H54 (cell line): ENCODE results near the gene REP15.

Source experiments
- DNase-seq: peaks from one replicate; pipeline ENCODE4 v3.0.0; 2011; ENCODE audit warnings: low spot score, mixed read lengths; ENCODE audit not compliant: insufficient read length
- FAIRE-seq: peaks from 3 replicates; lab custom pipeline; 2011; peaks lifted over from hg19 to GRCh38; lab: Jason Lieb, UNC
- POLR2A ChIP-seq: IDR thresholded peaks from 2 replicates; pipeline ENCODE4 v1.6.1; 2011; ENCODE audit warnings: low read depth, mild to moderate bottlenecking, low read length

The REP15 gene

DNA sequence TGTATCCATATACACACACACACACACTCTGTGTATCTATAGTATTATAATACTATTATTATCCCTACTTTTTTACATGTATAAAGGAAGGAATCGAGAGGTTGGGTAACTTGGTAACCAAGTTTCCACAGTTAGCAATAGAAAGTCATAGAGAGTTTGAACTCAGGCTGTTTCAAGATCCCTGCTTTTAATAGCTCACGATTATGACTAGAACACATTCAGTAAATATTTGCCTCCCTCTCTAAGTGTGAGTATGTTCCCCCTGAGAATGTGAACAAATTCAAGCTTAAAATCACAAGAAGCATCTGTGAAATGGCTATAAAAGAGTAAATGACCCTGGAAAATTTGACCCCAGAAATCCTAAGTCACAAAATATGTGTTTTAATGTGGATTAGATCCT is 11.0 kb upstream of the REP15 start:
- DNase-seq, result no peak
- FAIRE-seq, result no peak
- no peak for TF ChIP-seq POLR2A

DNA sequence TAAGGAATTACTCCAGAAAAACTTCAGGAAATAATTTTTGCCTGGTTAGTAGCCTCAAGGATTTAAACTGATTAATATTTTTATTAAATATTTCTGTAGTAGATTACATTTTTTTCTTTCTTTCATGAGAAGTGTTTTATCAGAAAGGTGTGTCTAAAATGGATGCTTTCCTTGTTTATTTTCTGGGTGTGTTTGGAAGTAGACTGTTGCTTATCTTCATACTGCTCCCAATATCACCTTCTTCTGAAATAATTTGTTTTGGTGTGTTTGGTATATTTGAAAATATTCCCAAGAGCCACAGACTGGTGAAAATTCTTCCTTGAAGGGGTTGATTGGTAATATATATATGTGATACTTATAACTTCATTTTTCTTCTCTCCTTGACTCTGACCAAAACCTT is 10.1 kb upstream of the REP15 start:
- TF ChIP-seq POLR2A, result no peak
- FAIRE-seq, result no peak
- no peak for DNase-seq

DNA sequence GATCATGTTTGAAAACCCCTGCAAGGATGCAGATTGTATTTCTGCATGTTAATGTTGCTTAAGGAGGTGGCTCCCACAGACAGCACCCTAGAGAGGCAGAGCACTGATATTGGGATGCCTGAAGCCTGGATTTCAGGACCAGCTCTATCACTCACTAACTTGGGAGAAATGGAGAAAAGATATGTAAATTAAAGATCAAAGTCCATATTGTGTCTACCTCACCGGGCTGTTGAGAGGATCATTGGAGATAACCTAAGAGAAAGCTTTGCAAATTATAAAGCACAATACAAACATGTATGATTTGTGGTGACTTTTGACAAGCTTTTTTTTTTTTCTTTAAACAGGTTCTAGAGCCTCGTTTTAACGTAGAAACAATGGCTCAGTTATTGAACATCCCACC is 7.6 kb upstream of the REP15 start:
- FAIRE-seq (no peak), DNase-seq (no peak)
- TF ChIP-seq POLR2A, result no peak

DNA sequence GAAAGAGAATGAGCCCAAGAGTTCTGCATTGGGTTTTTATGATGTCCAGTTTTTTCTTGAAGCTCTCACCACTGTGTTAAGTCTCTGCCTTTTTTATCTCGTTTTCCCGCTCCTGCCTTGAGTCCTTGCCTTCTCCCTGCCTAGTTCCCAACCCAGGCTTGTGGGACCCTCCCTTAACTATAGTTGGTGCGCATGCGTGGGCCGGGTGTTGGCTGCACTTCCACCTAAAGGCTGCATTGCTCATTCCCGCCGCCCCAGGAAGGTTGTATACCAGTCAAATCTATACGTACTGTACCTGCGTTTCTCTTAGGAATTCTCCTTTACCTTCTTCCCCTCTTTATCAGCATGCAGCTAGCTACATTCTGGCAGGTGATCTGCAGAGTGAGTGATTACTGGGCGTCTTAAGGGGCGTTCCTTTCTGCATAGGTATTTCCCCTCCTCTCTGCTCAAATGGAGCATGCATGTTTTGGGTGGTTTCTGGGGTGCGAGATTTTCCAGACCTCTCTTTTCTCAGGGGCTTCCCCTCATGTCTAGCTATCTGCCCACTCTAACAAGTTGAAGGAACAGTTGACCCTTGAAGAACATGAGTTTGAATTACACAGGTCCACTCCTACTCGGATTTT is 6.6 kb upstream of the REP15 start:
- no peak for FAIRE-seq

DNA sequence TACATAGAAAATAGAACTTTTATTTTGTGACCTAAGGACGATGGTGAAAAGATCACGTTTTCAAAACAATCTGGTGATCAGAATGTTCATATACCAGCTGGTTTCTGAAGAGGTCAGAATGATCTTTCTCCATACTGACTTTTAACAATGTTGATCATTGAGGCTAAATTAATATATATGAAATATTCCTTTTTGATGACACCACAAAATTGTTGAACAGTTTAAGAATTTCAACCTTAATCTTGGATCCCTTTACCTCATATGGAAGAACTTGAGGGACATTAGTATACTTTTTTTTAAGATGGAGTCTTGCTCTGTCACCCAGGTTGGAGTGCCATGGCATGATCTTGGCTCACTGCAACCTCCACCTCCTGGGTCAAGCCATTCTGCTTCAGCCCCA is 2.8 kb upstream of the REP15 start:
- FAIRE-seq, result no peak
- no peak for TF ChIP-seq POLR2A
- no peak for DNase-seq

More for the DNA sequence above, 6.6 kb upstream of the REP15 start:
- no peak for TF ChIP-seq POLR2A
- DNase-seq, result no peak

DNA sequence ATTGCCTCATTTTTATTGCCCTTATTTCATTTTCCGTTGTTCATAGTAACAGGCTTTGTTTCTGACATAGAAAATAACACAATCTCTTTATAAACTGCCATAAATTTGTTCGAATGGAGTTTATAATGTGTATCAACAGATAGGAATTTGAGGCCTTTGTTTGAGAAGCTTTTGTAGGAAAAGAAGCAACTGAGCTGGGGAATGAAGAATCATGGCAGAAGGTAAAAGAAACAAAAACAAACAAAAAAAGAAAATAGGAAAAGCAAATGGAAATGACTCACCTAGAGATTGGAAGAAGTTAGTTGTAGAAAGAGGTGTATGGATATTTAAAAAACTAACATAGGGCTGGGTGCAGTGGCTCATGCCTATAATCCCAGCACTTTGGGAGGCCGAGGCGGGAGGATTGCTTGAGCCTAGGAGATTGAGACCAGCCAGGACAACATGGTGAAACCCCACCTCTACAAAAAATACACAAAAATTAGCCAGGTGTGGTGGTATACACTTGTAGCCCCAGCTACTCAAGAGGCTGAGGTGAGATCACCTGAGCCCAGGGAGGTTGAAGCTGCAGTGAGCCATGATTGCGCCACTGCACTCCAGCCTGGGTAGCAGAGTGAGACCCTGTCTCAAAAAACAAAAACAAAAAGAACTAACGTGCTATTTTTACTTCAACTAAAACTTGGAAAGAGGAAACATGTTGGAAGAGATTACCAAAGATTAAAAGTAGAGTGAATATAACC is 523 bp upstream of the REP15 start:
- no peak for TF ChIP-seq POLR2A
- DNase-seq (no peak), FAIRE-seq (no peak)

DNA sequence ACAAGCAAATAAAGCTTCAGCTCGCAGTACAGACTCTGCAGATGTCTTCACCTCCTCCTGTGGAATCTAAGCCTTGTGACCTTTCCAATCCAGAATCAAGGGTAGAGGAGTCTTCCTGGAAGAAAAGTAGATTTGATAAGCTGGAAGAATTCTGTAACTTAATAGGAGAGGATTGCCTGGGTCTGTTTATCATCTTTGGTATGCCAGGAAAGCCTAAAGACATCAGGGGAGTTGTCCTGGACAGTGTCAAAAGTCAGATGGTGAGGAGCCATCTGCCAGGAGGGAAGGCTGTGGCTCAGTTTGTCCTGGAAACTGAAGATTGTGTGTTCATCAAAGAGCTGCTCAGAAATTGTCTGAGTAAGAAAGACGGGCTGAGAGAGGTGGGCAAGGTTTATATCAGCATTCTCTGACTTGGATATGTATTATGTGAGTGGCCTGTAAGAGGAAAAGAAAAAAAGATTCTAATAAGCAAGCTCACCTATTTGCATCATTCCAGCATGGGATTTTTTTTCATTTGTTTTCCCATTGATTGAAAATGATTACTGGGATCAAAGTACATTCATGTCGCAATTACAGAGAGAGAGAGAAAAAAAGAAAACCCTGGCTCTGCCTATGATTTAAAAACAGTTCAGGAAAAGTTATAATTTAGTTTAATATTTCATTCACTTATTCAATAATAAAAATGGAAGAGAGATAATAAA is 767 bp downstream of the REP15 start:
- no peak for DNase-seq
- no peak for FAIRE-seq
- TF ChIP-seq POLR2A, result no peak

DNA sequence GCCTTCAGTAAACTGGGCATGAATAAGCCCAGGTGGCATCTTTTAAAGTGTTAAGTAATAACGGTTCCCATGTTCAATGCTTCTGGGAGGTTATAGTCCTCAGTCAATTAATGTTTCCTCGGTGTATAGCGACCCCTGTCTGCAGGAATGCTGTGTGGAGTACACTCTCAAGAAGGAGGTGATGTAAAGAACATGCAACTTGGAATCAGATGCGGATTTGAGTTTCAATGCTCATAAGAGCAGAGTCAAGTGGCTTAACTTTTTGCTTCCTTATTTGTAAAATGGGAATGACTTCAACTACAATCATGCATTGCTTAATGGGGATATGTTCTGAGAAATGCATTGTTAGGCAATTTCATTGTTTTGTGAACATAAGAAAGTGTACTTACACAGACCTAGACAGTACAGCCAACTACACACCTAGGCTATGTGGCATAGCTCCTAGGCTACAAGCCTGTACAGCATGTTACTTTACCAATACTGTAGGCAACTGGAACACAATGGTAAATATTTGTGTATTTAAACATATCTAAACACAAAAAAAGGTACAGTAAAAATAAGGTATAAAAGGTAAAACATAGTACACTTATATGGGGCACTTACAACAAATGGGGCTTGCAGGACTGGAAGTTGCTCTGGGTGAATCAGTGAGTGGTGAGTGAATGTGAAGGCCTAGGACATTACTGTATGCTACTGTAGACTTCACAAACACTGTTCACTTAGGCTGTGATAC is 7.6 kb downstream of the REP15 start:
- FAIRE-seq (peak; percentile 95), DNase-seq (peak; percentile 36)
- no peak for TF ChIP-seq POLR2A

DNA sequence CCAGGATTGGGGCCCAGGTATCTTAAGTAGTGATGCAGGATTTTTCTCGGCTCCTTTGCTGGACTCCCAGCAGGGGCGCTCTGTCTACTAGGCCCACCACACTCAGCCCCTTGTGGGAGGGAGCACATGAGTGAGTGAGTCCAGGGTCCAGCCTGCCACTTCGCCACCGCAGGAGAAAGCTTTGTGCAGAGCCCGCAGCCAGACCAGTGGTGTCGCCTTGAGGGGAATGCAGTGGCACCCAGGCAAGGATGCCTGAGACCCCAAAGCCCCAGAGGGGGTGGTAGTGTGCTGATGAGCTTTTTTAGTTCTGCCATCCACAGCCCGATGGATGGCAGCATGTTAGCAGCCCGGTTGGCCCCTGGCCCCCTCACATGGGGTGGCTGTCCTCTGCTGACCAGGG is 9.0 kb downstream of the REP15 start:
- no peak for TF ChIP-seq POLR2A
- DNase-seq (no peak), FAIRE-seq (no peak)

DNA sequence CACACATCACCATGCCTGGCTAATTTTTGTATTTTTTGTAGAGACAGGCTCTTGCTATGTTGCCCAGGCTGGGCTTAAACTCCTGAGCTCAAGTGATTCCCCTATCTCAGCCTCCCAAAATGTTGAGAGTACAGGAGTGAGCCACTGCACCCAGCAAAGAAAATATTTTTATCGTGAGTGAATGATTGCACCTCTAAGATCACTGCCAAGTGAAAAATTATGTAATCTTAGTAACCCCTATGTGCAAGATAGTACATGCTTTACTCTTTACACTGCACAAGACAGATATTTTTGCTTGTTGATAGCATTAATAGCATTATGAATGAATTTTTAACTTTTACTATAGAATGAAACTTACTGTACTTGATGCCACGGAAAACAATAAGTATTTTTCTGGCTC is 11.0 kb downstream of the REP15 start:
- no peak for TF ChIP-seq POLR2A
- no peak for DNase-seq
- no peak for FAIRE-seq

DNA sequence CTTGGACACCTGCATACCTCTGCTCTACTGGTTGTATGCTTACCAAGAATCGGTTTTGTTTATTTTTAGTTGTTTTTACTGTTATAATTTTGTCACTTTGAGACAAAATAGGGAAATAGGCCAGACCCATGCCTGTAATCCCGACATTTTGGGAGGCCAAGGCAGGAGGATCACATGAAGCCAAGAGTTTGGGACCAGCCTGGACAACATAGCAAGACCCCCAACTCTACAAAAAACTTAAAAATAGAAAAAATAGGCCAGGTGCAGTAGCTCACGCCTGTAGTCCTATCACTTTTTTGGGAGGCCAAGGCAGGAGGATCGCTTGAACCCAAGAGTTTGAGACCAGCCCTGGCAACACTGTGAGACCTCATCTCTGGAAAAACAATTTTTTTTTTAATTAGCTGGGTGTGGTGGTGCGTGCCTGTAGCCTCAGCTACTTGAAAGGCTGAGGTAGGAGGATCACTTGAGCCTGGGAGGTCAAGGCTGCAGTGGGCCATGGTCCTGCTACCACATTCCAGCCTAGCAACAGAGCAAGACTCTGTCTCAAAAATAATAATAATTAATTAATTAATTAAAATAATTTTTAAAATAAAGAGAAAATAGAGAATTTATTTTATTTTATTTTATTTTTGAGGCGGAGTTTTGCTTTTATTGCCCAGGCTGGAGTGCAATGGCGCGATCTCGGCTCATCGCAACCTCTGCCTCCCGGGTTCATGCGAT is 13.1 kb downstream of the REP15 start:
- FAIRE-seq (no peak), DNase-seq (no peak)
- TF ChIP-seq POLR2A, result no peak

DNA sequence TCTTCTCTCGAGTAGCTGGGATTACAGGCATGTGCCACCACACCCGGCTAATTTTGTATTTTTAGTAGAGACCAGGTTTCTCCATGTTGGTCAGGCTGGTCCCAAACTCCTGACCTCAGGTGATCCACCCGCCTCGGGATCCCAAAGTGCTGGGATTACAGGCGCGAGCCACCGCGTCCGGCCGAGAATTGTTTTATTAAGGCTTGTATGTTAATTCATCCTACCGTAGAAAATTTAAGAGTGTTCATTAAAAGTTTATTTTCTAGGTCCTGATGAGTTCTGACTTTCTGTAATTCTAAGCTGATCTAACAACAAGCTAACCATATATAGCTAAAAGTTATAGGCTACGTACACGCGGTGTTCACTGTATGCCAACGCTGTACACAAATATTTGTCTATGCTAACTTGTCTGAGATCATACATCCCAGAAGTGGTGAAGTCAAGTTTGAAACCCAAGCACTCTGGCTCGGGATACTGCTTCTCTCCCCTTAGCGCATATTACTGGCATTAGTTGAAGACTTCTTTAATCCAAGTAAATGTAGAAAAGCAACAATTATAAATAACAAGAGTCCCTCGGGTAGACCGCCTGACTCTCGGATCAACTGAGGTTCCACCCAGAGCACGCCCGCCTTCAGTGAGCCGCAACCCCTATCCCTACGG is 13.8 kb downstream of the REP15 start:
- DNase-seq (peak; percentile 4), FAIRE-seq (no peak)
- no peak for TF ChIP-seq POLR2A
